HG03196 (cell line): Measurements from ENCODE around the gene TRIM9.

Source experiments
- ATAC-seq: cut with Tn5 transposase; IDR thresholded peaks from one replicate; pipeline ENCODE4 v1.9.1; 2021; ENCODE audit not compliant: unreplicated experiment

Gene TRIM9

DNA sequence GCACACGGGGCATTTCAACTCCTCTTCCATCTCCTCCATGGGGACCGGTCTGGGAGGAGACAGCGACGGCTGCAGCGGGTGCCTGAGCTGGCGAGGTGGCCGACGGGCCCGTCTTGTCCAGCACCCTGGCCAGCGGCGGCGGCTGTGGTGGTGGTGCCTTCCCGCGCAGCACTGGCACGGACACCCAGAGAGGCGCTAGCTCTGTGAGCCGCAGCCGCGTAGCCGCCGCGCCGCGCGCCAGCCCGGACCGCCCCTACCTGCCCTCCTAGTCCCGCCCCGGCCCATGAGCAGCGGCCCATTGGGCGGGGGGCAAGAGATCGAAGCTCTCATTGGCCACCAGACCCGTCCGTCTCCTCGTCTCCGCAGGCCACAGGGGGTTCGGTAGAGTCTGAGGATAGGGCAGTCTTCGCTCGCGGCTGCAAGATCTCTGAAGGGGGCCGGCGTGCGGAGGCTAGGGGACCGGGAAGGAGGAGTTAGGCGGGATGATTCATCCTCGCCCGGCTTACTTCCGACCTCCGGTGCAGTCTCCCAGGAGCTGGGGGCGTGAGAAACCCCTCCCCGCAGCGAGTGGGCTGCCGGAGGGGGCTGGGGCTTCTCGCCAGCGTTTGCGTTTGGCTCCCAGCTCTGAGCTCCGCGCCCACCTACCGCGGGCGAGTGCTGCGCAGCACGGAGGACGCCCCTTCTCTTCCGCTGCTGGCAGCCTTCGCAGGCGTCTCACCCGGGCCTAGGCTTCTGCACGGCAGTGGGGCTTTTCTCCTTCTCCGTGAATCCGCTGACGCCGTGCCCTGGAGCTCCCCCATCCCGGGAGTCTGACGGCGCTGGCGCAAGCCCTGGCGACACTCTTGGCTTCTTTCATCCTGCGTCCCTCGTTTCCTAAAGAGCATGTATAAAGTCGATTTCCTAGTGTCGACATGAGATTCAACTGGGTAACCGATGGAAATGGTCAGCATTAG, at the start of gene TRIM9:
Gene TRIM9, minus strand, starts transcription at position 205 of the 953 bp plus-strand sequence. Its CDS starts 166 bp downstream, at position 39.
- peak; percentile 97 for ATAC-seq

DNA sequence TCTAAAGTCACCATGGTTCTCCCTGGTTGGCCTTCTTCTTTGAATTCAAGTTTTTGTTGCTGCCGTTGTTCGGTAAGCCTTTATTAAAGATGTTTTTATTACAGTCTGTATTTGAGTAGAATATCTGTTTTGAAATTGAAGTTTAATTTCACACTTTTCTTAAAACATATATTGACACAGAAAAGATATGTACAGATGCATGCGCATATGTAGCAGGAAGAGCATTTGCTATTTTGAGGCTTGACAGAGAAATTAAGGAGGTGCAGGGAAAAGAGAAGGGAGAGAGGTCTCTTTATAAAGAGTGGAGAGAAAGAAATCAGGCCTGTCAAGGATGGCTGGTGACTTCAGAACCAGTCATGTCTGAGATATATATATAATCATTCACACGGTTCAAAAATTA, 46.0 kb upstream of the TRIM9 start:
- ATAC-seq = no peak

DNA sequence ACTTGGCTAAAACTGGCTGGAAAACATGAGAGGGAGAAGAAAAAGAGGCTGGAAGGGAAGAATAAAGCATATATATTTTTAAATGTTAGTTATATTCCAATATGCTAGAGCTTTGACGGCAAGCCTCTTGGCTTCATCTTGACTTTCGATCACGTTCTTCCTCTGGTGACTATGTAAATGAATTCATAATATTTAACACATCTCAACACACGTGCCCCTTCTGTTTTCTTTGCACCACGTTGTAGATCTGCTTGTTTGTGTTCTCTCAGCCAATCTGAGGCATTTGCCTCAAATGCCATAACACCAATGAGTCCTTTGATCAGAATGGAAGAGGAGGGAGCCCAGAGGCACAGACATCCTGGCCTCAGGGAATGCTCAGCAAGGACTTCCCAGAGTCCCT, 45.4 kb upstream of the TRIM9 start:
- ATAC-seq = no peak

GRCh38 chr14:51139121-51139681, 44.3 kb upstream of the TRIM9 start:
- ATAC-seq = no peak

- no peak for ATAC-seq
These were observed 43.6 kb upstream of the TRIM9 start for GRCh38 chr14:51138404-51139103.

DNA sequence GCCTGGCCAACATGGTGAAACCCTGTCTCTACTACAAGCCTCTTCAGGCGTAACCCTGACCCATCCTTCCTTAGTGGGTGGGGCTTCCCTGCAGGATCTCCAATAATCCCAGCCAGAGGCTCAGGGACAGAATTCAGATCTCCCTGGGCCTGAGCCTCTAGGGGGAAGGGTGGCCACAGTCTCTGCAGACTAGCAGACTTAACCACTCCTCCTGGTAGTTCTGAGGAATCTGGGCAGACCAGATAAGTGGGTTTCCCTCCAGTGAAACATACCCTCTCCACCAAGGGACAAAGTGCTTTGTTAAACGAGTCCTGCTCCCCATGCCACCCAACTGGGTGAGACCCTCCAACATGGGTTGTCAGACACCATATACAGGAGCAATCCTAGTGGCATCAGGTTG, 36.6 kb upstream of the TRIM9 start:
- no peak for ATAC-seq

DNA sequence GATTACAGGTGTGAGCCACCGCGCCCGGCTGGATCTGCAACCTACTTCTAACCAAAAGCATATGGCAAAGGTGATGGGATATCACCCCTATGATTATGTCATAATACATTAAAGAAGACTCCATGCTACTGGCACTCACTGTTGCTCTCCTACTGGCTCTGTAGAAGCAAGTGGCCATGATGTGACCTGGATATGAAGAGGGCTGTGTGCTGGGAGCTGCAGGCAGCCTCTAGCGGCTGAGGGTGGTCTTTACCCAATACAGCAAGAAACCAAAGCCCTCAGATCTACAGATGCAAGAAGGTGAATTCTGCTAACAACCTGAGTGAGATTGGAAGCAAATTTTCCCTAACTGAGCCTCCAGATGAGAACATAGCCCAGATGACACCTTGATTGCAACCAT, 34.2 kb upstream of the TRIM9 start:
- ATAC-seq = no peak

DNA sequence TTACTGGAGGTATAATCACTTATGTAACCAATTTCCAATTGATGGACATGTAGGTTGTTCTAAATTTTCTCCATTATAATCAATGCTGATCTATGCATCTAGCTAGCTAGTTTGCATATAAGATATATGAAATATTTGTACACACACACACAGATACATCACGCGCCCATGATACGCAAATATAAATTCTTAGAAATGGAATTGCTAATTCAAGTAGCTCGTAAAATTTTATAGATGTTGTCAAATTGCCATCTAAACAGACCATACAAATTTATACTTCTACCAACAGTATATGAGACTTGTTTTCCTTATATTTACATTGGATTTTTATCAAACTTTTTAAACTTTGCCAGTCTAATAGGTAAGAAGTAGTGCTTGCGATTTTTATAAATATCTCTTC, 29.1 kb upstream of the TRIM9 start:
- ATAC-seq = no peak

DNA sequence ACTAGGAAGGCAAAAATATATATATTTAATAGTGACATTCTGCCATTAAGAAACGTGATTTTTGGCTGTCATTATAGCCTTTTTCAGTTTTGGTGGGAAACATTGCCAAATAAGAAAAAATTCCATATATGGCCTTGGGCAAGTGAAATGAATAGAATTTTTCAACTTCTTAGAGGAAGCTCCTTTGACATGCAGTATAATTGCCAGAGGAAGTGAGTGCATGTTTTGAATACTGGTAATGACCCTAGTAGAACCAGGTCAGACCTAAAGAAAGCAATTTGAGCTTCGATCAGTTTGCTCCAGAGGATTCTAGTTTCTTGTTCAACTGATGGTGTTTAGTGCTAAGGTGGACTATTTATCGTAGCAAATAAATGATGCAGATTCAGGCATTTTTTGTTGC, 26.2 kb upstream of the TRIM9 start:
- no peak for ATAC-seq

DNA sequence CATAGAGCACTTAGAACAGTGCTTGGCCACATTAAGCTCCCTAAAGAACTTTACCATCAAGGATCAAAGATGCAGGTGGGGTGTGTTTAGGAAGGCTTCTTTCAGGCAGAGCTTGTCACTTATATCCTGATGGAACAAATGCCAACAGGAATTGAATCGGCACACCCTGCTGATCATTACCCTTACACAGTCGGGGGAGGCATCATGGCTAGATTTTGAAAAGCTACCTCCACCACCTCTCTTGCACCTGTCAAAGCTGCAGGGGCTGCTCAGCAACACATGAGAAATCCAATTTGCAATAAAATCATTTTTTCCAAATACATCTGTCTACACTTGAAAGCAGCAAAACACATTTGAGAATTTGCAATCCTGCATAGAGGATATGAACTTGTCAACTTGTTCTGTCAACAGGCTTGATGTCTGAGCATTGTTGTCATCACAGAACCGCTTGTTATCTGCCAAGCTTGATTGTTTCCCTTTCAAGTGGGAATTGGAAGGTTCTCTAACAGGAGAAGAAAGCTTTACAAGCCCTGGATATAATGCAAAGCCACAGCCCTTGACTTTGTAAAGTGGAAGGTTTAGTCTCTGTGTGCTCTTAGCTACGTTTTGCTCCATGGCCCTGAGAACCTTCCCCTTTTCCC, 24.6 kb upstream of the TRIM9 start:
- no peak for ATAC-seq

DNA sequence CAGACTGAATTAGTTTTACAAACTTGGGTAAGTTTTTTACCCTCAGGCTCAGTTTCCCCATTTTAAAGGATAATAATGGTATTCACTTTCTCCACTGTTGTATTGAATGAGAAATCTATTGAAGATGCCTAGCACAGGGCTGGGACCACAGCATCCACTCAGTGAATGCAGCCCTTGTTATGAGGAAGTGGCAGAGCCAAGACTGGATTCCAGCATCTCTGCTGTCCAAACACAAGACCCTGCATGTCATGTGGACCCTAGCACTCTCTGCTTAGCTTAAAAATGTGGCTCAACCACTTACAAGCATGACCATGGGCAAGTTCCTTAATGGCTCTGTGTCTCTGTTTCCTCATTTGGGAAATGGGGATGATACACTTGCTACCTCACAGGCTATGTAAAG, 24.1 kb upstream of the TRIM9 start:
- no peak for ATAC-seq

- no peak for ATAC-seq
These were observed 22.7 kb upstream of the TRIM9 start for GRCh38 chr14:51117593-51117992.

- ATAC-seq = no peak
These were observed 21.8 kb upstream of the TRIM9 start for GRCh38 chr14:51116682-51117081.

GRCh38 chr14:51109651-51110050, 14.7 kb upstream of the TRIM9 start:
- no peak for ATAC-seq

- ATAC-seq = no peak
These were observed 12.9 kb upstream of the TRIM9 start for GRCh38 chr14:51107801-51108200.

GRCh38 chr14:51104467-51104866, 9.6 kb upstream of the TRIM9 start:
- no peak for ATAC-seq

DNA sequence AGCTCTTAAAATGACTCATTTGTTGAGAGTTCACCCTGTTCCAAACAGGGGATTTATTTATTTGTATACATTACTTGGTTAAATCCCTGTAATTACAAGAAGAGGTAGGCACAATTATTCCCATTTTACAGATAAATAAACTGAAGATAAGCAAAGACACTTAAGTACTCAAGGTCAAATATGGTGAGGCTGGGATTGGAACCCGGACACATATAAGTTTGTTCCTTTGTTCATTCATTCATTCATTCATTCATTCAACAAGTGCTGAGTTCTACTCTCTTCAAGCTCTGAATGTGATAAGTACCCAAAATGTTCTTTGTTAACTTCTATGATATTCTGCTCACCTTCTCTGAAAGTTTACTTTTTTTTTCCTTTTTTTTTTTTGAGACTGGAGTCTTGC, 2.4 kb upstream of the TRIM9 start:
- ATAC-seq = no peak

- no peak for ATAC-seq
These were observed 2.0 kb upstream of the TRIM9 start for GRCh38 chr14:51096870-51097269.

- ATAC-seq = no peak
These were observed 1.2 kb upstream of the TRIM9 start for GRCh38 chr14:51095854-51096823.

DNA sequence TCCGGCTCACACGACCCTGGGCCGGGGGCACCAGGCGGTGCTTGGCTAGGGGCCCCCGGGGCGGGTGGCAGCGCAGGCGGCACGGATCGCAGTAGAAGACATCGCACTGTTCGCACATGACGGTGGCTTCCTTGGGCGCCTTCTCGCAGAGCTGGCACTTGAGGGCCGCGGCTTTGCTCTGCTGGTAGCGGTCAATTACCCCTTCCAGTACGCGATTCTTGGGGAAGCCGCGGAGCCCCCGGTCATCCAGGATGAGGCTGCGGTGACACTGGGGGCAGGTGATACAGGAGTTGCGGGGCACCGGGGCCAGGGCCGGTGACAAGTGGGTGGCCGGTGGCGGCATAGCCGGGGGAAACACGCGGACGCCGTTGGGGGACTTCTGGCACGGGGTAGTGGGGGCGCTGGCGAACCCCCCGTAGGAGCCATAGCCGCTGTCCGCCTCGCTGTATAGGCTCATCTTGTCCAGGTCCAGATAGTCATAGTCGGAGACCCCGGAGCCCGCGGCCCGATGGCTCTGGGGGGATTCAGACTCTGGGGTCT, 553 bp downstream of the TRIM9 start:
- ATAC-seq = no peak
